ENCODE results near the gene GSDMA.
"Not testable (repeated sequence)": the region's sequence is repeated elsewhere in the genome, so short reads cannot be mapped to it uniquely, and the experiment has no call there.

Gene GSDMA

GRCh38 chr17:39999067-39999466 is 36.3 kb downstream of the GSDMA start:
- DNase-seq: no peak

GRCh38 chr17:40000161-40000560 is 37.4 kb downstream of the GSDMA start:
- no peak for DNase-seq

DNA sequence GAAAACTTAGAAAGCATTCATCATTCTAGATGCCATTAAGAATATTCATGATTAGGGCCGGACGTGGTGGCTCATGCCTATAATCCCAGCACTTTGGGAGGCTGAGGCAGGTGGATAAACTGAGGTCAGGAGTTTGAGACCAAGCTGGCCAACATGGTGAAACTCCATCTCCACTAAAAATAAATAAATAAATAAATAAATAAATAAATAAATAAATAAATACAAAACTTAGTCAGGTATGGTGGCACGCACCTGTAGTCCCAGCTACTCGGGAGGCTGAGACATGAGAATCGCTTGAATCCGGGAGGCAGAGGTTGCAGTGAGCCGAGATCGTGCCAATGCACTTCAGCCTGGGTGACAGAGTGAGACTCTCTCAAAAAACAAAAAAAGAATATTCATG is 38.5 kb downstream of the GSDMA start:
- DNase-seq: not testable (repeated sequence)

GRCh38 chr17:40004072-40004471 is 41.3 kb downstream of the GSDMA start:
- no peak for DNase-seq

GRCh38 chr17:40004712-40005111 is 41.9 kb downstream of the GSDMA start:
- DNase-seq: no peak

DNA sequence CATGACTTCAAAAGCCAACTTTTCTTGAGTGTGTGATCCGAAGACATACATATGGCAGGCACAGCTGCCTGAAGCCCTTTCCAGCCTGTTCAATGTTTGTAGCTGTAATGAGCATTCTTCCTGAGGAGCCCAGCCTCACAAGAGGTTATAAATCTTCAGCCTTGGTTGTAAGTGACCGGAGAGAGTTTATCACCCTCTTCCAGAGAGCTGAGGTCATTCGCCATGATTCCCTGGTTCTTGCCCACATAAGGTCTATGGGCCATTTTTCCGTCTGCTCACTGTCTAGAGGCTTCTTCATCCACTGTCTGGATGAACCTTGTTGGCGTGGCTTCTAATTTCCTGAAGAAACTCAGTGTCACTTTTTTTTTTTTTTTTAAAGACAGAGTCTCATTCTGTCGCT is 42.7 kb downstream of the GSDMA start:
- no peak for DNase-seq

- DNase-seq: not testable (repeated sequence)
Observed at GRCh38 chr17:40010946-40011500, 48.2 kb downstream of the GSDMA start.

GRCh38 chr17:40012017-40012647 is 49.3 kb downstream of the GSDMA start:
- not testable (repeated sequence) for DNase-seq

DNA sequence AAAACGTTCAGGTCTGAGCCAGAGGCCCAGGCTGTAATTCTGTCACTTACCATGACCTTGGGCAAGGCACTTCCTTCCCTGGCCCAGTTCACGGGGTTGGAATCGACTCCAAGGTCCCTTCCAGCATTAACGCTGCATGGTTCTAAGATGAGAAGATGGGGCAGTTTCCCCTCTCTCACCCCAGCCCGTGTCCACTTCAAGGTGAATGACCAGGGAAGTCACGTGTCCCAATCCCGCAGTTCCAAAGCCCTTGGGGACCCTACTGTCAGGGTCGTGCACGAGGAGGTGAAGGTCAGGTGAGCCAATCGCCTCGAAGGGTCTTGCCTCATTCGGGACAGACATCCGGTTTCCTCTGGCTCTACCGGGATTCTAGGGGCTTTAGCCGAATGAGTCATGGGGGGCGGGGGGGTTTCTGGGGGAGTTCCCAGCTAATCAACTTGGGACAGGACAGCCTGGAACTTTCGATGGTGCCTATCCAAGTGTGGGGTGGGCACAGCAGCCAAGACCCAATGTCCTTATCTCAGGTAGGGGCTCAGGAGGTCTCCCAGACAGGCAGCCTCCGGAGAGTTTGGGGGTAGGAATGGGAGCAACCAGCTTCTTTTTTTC is 51.7 kb downstream of the GSDMA start:
- no peak for DNase-seq

DNA sequence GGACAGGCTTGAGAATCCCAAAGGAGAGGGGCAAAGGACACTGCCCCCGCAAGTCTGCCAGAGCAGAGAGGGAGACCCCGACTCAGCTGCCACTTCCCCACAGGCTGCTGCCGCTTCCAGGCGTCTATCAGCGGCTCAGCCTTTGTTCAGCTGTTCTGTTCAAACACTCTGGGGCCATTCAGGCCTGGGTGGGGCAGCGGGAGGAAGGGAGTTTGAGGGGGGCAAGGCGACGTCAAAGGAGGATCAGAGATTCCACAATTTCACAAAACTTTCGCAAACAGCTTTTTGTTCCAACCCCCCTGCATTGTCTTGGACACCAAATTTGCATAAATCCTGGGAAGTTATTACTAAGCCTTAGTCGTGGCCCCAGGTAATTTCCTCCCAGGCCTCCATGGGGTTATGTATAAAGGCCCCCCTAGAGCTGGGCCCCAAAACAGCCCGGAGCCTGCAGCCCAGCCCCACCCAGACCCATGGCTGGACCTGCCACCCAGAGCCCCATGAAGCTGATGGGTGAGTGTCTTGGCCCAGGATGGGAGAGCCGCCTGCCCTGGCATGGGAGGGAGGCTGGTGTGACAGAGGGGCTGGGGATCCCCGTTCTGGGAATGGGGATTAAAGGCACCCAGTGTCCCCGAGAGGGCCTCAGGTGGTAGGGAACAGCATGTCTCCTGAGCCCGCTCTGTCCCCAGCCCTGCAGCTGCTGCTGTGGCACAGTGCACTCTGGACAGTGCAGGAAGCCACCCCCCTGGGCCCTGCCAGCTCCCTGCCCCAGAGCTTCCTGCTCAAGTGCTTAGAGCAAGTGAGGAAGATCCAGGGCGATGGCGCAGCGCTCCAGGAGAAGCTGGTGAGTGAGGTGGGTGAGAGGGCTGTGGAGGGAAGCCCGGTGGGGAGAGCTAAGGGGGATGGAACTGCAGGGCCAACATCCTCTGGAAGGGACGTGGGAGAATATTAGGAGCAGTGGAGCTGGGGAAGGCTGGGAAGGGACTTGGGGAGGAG is 52.5 kb downstream of the GSDMA start, which contains the start of gene CSF3:
Gene CSF3 (plus strand): TSS at position 436 of the 993 bp plus-strand sequence. CDS start 35 bp downstream, at position 471.
- no peak for DNase-seq

DNA sequence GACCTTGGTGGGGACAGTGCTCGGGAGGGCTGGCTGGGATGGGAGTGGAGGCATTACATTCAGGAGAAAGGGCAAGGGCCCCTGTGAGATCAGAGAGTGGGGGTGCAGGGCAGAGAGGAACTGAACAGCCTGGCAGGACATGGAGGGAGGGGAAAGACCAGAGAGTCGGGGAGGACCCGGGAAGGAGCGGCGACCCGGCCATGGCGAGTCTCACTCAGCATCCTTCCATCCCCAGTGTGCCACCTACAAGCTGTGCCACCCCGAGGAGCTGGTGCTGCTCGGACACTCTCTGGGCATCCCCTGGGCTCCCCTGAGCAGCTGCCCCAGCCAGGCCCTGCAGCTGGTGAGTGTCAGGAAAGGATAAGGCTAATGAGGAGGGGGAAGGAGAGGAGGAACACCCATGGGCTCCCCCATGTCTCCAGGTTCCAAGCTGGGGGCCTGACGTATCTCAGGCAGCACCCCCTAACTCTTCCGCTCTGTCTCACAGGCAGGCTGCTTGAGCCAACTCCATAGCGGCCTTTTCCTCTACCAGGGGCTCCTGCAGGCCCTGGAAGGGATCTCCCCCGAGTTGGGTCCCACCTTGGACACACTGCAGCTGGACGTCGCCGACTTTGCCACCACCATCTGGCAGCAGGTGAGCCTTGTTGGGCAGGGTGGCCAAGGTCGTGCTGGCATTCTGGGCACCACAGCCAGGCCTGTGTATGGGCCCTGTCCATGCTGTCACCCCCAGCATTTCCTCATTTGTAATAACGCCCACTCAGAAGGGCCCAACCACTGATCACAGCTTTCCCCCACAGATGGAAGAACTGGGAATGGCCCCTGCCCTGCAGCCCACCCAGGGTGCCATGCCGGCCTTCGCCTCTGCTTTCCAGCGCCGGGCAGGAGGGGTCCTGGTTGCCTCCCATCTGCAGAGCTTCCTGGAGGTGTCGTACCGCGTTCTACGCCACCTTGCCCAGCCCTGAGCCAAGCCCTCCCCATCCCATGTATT is 53.5 kb downstream of the GSDMA start:
- no peak for DNase-seq

- DNase-seq: no peak
Observed at GRCh38 chr17:40017422-40018080, 54.7 kb downstream of the GSDMA start.

GRCh38 chr17:40018211-40019121 is 55.7 kb downstream of the GSDMA start:
- no peak for DNase-seq

DNA sequence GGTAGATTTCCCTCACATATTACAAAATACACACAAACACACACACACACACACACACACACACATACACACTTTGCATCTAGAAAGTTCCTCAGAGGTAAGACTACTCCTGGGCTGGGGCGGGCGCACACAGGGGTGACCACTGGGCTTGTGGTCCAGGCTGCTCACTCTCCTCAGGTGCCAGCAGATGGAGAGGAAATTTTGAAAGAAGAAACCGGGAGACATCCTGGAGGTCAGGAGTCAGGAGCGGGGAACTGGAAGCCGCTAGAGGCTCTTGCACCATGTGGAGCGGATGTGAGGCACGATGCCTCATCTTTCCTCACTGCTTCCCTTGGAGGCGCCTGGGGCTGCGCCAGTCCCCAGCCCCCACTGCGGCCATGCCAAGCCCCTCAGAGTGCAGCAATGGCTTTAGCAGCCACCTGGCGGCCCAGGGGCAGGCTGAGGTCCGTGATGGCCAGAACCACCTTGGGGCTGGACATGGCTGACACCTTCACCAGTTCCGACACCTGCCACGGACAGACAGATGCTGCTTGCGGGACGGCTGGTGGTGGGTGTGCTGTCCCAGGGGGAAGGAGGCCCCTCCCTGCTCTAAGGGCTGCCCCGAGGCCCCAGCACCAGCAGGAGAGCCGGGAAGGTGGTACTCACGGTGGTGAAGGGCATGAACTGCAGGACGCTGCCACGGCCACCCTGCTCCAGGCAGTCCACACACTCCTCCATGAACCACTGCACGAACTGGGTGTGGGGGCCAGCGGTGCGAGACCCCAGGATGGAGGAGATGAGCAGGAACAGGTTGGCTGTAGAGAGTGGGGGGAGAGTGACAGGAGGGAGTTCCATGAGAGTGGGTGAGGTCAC is 56.6 kb downstream of the GSDMA start:
- no peak for DNase-seq

DNA sequence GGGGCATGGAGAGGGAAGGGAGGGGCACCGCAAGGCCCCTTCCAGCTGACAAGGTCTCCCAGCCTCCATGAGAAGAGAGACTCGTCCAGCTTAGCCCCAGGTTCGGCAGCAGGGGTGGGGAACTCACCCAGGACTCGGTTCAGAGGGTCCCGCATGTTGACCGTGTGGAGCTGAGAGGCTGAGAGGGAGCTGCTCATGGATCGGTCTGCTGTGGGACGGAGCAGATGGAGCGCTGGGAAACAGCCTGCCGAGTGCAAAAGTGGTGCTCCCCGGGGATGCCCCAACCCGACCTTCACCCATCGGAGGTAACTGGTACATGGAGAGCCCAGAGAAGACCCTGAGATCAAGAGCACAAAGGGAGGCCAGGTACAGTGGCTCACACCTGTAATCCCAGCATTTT is 57.3 kb downstream of the GSDMA start:
- no peak for DNase-seq

DNA sequence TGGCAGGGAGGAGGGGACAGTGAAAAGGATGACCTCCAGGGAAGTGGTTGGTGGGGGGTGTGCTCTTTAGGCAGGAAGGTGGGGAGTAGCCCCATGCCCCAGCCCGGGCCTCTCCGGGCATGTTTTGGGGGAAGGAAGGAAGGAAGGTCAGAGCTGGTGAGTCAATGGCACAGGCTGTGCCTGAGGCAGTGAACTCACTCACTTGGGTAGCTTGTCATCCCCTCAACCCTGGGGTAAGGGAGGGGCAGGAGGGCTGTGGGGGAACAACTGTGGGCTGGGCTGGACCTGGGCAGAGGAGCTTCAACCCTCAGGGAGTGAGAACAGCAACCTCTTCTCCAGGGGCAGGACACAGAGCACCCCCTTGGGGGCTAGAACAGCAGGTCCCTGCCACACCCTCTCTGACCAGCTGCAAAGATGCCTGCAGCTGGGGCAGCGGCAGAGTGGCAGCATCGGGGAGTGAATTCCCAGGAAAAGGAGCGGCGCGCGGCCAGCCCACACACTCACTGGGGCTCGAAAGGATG is 58.7 kb downstream of the GSDMA start:
- no peak for DNase-seq

DNA sequence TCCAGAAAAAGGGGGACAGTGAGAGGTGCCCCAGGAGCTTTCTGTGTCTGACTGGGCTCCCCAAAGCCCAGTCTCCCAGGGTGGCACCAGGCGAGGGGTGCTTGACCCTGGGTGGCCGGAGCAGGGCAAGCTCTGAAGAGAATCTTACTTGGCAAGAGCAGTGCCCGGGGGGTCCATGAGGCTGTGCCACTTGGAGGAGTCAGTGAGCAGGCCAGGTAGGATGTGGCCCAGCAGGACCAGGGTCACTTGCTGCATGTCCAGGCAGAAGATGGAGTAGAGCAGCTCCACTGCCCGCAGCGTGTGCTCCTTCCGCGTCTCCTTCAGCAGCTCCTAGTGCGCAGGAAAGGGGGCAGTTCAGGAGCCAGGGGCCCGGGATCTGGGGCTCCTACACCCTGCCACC is 59.7 kb downstream of the GSDMA start:
- DNase-seq: no peak

DNA sequence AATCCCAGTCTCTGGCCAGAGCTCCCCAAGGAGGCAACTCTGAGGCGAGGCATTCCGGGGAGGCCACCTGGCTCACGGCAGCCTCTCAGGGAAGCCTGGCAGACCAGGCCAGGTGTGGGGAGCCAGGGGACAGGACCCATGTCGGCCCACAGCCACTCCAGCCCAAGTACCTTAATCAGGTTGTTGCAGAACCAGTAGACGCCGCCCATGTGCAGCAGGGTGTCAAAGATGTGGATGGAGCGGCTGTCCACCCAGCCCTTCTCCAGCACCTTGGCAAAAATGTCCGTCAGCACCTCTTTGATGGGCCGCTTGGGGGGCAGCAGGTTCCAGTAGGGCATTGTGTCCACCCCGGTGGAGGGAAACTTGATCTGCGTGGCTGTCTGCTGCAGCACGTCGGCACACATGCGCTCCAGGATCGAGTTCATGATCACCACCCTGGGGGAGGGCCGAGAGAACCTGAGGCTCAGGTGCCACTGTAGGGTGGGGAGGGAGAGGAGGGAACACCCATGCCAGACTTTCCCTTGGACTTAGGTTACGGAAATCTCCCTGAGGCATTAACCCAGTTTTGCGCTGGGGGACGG is 60.2 kb downstream of the GSDMA start:
- DNase-seq: no peak
